ENCODE results near the gene IHH.

IHH gene

GRCh38 chr2:219037783-219038499 lies 22.8 kb downstream of the IHH start:
- no peak for DNase-seq

DNA sequence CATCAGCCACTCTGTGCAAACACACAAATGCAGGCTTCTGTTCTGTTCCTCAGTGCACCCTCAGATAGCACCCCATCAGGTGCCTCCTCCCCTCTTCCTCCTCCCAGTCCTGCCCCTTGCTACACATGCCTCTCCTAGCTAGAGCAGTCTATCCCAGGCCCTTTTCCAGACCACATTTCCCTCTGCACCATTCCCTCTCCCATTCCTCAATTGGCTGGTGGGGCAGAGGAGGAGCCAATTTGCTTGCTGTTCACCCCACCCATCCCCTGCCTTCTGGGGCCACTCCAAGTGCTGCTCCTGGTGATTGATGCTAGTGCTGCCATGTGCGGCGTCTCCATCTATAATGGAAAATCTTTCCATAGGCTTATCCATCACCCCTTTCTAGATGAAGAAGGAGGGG lies 24.8 kb downstream of the IHH start:
- DNase-seq = no peak

- DNase-seq = no peak
These were observed 25.9 kb downstream of the IHH start for GRCh38 chr2:219034823-219035222.

- no peak for DNase-seq
These were observed 28.5 kb downstream of the IHH start for GRCh38 chr2:219032051-219032745.

- DNase-seq = no peak
These were observed 29.5 kb downstream of the IHH start for GRCh38 chr2:219031005-219031738.

- DNase-seq = no peak
These were observed 30.4 kb downstream of the IHH start for GRCh38 chr2:219030177-219030940.

- DNase-seq = peak; percentile 62
These were observed 30.9 kb downstream of the IHH start for GRCh38 chr2:219029829-219030165.

- no peak for DNase-seq
These were observed 31.5 kb downstream of the IHH start for GRCh38 chr2:219028996-219029828.

DNA sequence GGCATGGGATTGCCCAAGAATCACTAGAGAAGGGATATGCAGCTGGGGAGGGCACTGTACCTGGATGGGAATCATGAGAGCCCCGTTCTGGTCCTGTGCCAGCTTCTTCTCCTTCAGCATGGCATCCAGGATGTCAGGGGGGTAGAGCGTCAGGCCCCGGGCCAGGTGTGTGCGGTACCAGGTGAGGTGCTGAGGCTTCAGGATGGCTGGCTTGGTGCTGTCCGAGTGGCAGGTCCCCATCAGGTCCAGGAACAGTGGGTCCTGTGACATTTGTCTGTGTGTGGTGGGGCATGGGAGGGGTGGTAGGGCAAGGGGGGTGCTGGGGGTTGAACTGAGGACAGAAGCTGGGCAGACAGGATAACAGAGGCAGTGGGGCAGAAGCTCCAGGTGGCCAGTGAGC lies 32.6 kb downstream of the IHH start:
- no peak for DNase-seq

DNA sequence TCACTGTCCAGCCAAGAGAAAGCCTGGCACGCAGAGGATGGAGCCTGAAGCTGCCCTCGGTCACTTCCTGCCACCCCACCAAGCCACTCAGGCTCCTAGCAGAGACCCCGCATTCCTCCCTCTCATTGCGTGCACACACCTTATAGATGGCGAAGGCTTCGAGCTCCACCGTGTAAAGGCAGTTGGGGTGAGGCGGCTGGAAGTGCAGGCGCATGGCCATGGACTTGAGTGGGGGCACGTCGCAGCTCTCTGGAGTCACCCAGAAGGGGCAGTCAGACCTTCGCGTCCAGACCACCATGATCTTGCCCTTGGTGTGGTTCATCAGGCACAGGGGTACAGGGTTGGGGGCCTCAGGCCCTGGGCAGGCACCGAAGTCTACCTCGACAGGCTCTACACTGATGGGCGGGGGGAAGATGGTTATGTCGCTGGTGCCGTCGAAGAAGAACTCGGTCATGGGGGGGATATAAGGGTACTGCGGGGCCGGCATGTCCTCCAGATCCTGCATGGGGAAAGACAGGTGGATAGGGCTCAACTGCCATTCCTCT lies 33.1 kb downstream of the IHH start:
- no peak for DNase-seq

- no peak for DNase-seq
These were observed 33.8 kb downstream of the IHH start for GRCh38 chr2:219026946-219027345.

DNA sequence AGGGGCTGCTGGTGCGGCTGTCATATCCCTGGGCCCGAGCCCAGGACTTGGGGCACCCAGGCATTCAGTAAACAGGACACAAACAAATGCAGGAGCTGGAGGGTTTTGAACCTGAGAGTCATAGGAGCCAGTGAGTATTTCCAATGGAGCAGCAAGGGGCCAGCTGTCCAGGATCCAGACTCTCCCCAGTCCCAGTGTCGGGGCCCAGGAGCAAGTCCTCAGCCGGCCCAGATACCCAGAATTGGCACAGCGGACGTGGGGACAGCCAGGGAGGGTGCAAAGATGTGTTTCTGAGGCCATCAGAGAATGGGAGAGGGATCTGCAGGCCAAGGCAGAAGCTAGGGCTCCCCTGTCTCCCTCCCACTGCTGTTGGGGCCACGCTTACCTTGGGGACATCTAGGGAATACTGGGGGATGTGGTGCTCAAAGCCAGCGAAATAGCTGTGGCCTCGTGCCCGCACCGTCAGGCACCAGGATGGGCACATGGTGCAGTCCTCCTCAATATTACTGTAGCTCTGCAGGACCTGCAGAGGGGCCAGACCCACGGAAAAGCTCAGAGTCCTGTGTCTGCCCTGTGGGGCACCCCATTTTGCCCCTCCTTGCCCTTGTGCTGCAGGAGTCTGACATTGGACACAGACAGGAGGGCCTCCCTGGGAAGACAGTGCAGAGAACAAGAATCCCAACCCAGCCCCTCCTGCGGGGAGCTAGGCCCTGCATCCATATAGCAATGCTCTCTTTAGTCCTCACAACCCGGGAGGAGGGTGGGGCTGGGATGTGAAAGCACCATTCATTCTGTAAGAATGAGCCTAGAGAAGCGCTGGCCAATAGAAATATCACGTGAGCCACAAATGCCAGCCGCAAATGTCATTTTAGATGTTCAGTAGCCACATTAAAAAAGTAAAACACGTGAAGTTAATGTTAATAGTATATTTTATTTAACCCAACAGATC lies 34.8 kb downstream of the IHH start:
- DNase-seq = no peak

DNA sequence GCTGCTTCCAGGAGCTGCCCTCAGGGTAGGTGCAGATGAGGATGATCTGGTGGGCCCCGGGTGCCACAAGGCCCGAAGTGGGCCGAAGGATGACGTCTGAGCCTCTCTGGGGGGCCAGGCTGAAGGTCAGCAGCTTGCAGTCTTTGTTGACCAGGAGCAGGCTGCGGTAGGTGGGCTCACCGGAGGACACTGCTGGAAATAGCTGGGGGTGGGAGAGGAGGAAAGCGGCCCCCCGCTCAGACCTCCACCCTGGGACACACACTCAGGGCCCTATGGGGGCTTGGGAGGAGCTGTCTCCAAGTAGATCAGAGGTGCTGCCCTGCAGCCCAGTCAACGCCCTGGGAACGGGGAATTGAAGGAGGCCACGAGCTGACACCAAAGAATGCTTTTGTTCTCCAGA lies 36.7 kb downstream of the IHH start:
- no peak for DNase-seq

DNA sequence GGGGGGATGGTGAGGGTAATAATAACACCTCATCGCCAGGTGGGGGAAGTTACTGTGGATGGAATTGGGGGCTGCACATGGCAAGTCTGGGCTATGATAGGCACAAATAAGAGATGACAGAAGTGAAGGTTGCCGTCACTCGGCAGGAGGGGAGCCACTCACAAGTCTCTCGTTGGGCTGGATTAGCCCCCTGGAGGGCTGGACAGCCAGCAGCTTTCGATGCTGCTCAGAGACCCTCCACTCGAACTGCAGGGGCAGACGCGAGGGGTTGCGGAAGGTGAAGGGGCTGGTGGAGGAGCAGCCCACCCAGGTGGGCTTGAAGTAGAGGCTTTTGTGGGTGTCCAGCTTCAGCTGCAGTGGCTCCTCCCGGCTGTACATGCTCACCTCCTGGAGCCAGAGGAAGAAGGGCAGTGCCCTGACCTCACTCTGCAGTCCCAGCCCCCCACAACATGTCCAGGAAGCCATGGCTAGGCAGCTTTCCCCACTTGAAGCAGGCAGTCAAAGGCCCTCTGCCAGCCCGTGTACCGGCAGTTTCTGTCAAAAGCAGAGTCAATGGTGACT lies 37.6 kb downstream of the IHH start:
- no peak for DNase-seq

GRCh38 chr2:219022616-219023015 lies 38.1 kb downstream of the IHH start:
- DNase-seq = no peak

DNA sequence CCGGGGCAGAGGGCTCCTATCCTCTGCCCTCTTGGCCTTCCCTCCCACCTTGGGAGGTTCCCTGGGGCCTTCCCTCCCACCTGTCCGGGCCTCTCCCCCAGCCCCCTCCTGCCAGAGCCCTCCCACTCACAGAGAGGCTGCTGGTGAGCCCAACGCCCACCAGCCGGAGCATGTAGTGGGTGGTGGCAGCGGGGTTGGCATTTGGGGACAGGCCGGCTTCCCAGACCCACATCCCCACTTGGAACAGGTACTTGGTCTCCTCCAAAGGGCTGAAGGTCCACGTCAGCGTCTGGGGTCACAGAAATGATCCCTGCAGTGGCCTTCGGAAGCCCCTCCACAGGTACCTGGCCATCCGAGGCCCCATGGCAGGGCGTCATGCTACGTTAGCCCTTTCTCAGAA lies 38.7 kb downstream of the IHH start:
- no peak for DNase-seq

GRCh38 chr2:219021591-219021990 lies 39.1 kb downstream of the IHH start:
- no peak for DNase-seq

DNA sequence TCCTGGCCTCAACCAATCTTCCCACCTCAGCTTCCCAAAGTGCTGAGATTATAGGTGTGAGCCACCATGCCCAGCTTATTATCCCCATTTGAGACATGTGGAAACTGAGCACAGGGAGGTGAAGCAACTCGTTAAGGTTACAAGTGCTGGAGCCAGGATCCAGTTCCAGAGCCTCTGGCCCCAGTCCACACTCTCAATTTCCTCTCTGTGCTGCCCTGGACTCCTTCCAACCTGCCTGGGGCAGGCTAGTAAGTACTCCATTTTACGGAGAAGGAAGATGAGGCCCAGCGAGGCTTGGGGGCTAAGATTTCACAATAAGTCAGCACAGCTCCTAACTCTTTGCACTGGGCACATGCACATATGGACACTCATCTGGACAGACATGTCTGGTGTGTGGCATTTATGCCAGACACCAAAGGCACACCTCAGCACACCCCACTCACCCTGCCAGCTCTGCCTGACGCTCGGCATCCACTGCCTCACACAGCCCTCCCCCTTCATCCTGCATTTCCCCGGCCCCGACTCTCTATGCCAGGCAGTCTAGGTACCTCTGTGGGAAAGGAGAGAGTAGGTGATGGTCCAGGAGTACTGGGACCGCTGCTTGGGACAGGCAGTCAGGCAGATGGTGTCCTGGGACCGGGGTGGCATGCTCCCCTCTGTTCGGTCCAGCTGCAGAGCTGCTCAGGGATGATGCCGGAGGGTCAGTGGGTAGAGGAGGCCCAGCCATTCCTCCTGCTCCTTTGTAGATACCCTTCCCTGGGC lies 39.9 kb downstream of the IHH start:
- no peak for DNase-seq

DNA sequence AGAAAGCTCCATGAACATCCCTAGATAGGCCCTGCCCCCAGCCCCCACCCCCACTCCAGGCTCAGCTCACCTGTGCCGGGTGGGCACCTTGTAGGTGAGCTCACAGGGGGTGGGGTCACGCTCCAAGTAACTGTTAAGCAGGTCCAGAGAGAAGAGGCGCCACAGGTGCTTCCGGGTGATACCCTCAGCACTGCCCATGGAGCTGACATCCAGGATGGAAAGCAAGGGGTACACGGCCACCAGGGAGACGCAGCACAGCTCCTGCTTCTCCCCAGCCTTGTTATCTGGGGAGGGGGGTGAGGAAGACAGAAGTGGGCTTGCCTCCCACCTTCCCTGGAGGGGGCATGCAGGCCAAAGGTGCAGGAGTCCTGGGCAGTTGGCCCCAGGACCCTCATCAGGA lies 41.3 kb downstream of the IHH start:
- DNase-seq = no peak

- DNase-seq = no peak
These were observed 42.0 kb downstream of the IHH start for GRCh38 chr2:219018726-219019125.
